NCI-H2081 (cell line): Measurements from ENCODE around the gene SGTA.

Experiments used
- DNase-seq, 2 experiments: peaks; one replicate each; lab custom pipeline; 2025; lab: John Stamatoyannopoulos, UW

Gene SGTA

DNA sequence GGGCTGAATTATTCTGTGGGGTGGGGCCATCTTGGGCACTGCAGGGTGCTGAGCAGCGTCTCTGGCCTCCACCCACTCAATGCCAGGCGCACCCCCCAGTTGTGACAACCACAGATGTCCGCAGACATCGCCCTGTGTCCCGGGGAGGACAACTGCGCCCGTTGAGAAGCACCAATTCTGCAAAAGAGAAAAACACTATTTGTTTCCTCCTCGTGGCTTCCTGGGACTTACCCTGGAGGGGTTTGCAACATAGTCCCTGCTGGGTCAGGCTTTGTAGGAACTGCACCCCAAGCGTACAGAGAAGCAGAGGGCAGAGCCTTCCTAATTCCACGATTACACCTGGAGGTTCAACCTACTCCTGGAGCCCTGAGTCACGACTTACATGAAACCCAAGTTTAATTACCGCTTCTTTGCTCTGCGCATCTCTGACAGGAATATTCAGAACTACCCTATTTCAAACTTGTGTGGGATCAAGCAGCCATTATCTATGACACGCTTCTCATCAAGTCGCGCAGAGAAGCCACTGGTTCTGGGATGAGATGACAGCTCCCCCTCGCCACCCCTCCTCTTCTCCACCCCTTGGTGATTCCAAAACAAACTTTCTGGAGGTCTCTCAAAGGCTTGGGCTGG, 32.1 kb downstream of the SGTA start:
- DNase-seq = no peak

DNA sequence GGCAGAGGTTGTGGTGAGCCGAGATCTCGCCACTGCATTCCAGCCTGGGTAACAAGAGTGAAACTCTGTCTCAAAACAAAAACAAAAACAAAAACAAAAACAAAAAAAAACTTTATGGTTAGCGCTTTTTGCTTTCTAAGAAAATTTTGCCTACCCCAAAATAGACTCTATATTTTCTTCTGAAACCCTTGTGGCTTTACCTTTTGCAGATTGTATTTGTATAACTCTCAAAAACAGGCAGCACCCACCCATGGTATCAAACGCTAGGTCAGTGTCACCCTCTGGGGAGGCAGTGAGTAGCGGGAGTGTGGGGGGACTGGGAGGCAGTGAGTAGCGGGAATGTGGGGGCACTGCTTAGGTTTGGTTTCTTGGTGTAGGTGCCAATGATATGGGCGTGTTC, 35.7 kb downstream of the SGTA start:
- no peak for DNase-seq

DNA sequence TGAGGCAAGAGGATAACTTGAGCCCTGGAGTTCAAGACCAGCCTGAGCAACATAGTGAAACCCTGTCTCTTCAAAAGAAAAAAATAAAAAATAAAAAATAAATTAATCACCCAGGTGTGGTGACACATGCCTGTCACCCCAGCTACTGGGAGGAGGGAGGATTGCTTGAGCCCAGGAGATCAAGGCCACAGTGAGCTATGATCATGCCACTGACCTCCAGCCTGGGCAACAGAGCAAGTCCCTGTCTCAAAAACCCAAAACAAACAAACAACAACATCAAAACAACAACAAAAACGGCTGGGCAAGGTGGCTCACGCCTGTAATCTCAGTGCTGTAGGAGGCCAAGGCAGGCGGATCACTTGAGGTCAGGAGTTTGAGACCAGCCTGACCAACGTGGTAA, 39.0 kb downstream of the SGTA start:
- DNase-seq = no peak

DNA sequence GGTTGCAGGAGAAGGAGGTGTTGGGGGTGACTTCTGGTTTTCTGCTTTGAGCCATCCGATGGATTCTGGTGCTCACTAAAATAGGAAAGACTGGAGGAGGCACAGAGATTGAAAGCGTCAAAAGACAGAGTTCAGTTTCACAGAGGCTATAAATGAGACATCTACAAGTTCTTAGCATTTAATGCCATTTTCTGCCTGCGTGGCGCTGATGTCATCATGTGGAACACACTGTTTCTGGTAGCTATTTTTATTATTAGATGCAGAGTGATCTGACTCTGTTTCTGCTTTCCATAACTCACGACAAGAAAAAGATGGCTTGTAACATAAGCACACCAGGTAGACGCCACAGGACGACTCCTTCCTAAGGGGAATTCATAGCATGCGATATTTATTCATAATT, 40.0 kb downstream of the SGTA start:
- DNase-seq = no peak

DNA sequence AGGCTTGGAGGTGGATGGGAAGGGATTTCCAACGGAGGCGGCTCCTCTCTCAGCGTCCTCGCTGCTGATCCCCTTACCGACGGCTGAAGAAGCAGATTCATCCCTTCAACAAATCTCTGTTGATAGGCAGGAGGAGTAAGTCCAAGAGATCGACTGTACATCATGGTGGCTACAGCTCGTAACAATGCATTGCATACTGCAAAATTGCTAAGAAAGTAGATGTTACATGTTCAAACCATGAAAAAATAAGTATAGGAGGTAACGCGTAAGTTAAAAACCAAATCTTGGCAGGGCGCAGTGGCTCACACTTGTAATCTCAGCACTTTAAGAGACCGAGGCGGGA, 42.8 kb downstream of the SGTA start:
- no peak for DNase-seq

DNA sequence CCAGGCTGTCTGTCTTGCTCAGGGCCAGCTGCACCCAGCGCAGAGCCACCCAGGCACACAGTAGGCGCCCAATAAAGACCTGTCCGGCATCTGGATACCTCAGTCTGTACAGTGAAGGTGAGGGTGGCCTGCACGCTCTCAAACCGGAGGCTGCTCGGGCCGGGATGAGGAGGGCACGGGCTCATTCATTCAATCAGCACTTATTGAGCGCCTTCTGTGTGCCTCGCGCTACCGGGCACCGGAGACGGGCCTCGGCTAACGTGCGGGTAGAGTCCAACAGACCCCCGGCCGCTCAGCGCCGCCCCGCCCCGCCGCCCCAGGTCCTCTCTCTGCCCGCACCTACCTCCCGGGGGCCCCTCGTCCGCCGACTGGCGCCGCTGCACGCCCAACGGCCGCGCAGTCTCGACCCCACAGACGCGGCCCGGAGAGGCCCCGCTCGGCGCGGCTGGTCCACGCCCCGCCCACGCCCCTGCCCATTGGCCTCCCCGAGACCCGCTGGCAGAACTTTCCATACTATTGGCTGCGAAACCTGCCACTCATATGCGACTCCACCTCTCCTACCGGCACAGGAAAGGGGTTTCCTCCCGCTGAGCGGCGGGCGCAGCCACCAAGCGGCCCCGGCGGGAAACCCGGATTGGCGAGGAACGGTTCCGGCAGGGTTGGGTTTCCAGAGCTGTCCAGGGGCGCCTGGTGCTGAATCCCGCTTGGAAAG, 43.3 kb downstream of the SGTA start, which contains the start of gene SLC39A3:
Gene SLC39A3 (minus strand): TSS at position 416 of the 712 bp plus-strand sequence. CDS start 2,760 bp downstream, outside the sequence.
- peak; percentile 93 to 98 for DNase-seq

DNA sequence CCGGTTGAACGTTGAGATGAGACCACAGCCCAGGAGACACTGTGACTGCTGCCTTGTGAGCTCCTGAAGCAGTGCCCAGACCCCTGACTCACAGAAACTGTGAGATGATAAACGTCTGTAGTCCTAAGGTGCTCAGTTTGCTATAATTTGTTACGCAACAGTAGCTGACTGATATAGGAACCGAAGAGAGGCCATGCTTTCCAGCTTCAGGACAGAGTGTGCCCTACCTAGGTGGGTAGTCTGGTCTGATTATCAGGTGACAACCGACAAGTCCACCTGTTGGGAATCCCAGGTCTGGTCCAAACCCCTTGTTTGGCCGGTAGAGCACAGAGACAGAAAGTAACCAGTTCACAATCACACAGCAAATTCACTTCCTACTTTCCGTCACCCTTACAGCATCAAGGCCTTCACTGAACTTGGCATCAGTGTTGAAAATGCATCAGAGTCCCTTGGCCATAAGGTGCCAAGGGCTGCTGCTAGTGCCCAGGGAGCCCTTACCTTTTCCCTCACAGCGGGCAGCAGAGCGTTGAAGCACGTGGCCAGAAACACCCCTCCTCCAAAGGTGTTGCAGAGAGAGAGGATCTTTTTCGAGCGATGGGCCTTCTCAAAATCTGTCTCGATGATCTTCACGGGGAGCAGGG, 46.4 kb downstream of the SGTA start:
- DNase-seq = no peak

DNA sequence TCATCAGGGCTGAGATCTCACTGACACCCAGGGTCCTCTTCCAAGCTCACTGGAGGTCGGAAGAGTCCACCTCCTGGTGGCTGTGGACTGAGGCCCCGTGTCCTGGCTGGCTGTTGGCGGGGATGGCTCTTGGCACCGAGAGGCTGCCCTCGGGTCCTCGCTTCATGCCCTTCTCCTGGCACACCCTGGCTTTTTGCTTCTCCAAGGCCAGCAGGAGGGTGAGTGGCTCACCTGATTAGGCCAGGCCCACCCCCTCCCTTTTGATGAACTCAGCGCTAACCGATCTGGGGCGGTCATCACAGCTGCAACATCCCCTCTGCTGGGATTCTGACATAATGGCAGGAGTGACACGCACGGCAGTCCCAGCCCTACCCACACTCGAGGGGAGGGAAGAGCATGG, 47.7 kb downstream of the SGTA start:
- no peak for DNase-seq

DNA sequence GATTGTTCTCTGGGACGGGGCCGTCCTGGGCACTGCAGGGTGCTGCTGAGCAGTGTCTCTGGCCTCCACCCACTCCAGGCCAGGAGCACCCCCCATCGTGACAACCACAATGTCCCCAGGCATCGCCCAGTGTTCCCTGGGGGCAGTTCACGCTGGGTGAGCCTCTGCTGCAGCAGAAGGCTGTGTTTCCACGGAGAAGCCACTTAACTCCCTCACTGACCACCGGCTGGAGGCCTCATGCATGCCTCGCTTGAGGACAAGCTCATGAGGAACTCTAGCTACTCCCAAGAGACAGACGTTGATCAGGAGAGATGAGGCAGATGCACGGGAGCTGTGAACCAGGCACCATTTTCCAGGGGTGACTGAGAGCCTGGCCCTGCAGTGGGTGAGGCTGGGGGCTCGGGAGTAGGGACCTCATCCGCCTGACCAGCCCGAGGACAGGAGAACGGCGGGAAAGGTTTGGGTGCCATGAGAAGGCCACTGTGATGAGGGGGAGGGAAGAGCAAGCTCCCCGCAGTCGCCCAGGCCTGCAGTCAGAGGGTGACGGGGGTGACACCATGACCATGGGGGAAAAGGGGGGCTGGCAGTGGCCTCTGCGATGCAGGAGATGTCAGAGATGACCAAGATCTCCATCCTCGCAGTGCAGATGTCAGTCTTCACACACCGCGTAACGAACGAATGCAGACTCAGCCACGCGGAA, 48.3 kb downstream of the SGTA start:
- no peak for DNase-seq

DNA sequence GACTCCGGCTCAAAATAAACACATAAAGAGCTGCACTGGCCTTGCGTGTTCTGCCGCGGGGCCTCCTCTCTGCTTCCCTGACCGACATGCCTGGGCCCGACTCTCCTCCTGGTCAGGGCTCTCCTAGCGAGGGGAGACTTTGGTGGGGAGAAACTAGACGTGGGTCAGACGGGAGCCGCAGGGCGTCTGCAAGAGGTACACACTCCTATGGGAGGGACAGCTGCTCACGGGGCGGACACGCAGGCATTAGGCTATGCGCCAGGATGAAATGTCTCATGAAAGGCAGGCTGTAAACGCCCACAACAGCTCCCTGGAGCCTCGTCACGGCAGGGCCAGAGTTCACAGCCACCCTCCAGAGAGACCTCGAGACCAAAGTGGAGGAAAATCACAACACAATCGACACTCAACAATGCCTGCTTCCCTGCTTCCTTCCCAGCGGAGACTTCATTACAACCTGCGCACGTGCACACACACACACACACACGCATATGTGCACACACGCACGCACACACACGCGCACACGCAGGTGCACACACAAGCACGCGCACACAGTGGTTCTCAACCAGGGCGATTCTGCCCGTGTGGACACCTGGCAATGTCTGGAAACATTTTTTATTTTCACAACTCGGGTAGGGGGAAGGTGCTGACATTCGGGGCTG, 49.0 kb downstream of the SGTA start:
- peak; percentile 30 to 51 for DNase-seq

DNA sequence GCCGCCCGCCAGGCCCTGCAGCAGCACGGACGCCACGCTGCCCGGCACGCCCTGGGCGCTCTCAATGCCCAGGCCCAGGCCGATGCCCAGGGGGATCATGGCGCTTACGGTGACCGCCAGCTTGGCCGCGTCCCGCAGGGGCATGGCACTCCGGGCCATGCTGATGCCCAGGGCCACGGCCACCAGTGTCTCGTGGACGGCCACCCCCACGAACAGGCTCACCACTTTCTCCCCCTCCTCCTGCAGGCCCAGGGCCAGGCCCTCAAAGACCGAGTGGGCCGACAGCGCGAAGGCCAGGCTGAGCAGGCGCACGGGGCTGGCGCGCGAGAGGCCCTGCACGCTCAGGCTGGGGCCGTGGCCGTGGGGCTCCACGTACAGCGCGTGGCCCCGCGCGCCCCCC, 50.2 kb downstream of the SGTA start:
- no peak for DNase-seq

DNA sequence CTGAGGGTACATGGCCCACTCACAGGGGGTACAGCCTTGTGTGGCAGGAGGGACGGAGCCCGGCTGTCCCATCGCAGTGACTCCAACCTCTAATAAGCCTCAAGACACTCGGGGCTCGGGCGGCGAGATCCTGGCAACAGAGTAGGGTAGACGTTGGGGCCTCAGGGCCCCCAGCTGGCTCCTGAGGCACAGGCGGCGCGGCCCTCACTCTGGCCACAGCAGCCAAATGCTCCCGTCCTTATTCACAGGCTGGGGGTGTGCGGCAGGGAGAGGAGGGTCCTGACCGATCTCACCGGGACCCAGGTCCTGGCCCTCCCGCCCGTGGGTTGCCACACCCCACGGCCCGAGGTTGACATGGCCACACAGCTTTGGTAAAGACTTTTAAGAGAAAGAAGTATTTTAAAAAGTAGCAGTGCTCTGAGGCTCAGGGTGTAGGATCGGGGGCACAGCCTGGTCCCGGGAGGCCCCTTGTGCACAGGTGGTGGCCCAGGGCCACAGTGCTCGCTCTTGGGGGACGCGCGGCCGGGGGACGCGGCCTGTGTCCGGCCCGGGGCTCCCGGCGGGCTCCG, 50.8 kb downstream of the SGTA start:
- DNase-seq = no peak

DNA sequence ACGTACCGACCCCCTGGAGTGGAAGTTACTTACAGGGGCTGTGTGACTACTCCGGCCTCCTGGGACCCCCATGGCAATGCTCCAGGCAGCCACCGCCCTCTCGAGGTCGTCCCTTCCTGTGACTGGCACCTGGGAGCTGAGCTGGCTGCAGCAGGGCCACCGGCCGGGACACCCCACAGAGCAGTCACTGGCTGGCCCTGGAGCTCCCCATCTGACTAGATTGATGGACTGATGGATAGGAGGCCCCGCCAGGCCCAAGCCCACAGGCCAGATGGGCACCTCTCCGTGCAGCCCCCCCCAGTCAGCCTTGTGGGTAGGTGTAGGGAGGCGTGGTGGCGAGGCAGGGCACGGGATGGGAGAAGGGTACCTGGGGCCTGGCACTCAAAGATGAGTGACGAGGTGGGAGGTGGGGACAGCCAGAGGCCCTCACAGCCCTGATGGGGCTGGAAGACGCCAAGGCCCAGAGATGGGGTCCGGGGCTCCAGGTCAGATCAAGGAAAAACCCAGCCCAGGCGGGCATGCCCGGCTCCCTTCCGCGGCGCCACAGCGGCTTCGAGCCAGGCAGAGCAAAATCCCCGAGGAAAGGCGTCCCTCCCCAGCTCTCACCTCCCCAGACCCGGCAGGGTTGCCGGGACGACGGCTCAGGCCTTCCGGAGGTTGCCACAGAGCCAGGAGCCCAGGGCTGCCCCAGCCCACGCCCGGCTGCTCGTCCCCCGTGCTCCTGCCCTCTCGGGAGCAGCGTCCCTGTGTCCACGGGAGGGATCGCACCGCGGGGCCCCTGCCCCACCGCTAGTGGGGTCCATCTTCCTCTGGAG, 51.7 kb downstream of the SGTA start:
- DNase-seq = no peak

DNA sequence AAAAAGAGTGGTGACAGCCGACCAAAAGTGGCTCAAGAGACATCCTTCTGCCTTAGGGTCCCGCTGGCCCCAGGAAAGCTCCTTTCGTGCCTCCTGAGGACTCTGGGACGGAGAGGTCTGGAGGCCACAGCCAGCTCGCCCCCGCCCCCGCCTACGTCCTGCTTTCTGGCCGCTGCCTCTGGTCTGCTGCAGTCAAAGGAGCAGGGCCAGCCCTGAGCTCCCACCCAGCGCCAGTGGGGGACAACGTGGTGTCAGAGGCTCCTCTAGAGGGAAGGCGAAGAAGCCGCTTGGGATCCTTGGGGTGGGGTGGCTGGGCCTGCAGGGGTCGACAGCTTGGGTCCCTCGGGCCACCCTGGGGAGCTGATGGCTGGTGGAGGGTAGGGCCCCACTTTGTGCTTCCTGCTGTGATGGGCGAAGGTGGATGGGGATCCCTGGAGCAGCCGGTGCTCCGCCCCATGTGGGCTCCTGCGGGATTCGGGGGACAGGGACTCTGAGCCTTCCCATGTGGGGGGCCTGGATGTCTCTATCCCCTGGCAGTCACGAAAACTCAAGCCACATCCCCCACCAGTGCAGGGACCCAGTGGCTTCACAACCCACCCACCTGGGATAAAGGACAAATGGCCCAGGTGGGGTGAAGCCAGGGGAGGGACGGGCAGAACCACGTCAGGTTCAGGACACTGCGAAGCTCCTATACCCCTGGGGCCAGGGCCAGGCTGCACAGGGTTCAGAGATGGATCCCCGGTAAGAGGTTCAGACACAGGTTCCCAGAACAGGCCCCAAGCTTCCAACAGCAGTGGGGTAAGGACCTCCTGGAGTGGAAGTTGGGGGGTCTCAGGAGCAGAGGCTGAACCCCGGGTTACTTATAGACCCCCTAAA, 52.9 kb downstream of the SGTA start:
- DNase-seq = no peak

DNA sequence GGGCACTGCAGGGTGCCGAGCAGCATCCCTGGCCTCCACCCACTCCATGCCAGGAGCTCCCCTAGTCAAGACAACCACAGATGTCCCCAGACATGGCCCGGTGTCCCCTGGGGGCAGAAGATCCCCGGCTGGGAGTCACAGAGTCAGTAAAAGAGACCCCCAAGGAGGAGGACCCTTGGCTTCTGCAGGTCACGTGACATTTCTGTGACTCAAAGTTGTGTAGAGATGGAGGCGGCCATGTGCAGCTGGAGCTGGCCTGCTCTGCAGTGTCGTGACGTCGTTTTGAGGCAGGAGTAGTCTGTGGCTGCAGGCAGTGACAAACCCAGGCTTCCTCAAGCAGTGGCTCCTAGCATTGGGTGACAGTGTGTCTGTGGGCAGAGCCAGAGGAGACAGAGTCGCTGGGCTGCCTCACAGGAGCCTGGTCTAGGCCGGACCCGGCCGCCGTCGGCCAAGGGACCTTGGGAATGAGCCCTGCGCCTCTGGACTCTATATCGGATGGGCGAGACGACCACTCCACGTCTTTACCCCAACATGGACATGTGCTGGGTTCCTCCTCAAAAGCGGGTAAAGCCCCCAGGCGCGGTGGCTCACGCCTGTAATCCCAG, 54.2 kb downstream of the SGTA start:
- no peak for DNase-seq

DNA sequence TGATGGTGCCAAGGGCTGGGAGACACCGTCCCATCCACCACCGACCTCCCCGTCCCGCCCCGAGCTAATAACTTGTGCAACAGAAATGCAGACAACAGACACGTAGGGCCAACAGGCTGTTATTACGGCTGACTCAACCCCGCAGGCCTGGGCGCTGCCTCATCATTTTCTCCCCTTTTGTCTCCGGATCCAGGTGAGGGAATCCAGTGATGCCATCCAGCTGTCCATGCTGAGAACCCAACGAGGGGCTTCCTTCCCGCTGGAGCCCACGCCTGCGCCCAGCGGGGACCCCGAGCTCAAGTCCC, 55.5 kb downstream of the SGTA start:
- no peak for DNase-seq

DNA sequence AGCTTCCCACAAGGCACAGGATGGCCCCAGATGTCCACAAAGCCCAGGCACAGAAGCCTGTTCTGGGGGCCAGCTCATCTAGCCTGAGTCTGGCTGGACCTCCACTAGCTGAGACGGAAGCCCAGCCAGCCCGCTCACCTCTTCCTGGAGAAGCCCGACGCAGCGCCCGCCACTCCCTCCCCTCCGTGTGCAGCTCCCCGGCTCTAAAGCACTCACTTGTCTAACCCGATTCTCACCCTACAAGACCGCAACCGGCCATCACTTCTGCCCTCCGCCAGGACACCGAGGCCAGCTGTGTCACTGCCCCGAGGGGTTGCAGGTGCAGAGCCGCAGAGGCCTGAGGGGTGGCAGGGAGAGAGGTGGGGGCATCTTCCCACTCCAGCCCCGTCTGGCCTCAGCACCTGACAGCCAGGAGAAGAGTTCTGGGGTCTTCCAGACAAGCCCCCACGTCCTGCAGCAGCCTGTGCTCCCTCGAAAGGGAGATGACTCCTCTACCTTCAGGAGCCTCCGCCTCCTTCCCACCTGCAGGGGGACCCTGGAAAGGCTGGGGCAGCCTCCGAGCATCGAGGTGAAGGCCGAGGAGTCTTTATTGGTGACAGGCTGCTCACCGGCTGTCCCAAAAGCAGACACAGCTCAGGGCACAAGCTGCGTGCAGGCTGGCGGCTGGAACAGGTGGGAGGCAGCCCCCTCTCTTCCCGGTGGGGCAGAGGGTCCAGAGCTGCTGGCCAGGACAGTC, 56.0 kb downstream of the SGTA start:
- no peak for DNase-seq

DNA sequence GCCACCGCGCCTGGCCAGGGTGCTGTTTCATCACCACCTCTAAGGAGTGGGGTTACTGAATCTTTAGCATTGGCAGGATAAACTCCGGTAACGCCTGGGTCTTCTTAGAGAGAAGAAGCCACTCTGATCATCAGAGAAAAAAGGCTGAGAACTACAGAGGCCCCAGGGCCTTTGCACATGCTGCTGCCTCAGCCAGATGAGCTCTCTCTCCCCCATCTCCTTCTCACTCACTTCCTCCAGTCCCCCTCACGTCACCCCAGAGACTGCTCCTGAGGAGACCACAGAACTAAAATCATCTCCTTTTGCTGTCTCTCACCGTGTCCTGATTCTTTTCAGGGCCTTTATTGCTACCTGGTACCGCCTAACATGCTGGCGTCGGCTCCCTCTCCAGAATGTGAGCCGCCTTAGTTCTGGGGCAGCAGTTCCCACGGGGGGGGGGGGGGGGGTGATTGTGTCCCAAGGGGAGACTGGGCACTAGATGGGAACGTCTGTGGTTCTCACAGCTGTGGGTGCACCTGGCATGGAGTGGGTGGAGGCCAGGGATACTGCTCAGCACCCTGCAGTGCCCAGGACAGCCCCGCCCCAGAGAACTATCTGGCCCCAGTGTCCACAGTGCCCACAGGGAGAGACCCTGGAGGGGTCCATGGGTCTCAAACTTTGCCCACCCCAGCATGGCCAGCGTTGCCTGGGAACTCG, 56.8 kb downstream of the SGTA start:
- DNase-seq = no peak

DNA sequence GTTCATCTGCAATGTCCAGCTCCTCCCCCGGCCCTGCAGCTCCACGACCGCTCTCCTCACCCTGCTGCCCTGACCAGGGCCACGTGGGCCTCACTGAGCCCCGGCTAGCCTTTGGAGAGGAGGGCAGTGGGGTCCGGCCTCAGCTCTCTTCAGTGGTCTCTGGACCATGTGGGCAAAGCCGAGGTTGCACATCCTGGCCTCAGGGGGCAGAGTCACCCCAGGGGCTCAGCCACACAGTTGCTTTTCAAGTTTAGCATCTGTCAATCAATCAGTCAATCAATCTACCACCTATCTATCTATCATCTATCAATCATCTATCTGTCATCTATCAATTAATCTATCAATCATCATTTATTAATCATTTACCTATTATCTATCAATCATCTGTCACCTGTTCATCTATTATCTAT, 58.9 kb downstream of the SGTA start:
- no peak for DNase-seq
